Suprapubic skin (tissue), 4 donors: ENCODE data around the gene TRRAP. TPM values are rescaled to one million over a fixed set of nuclear protein-coding genes. Genes with fewer than 3 reads are reported as not detected.
A peak's percentile ranks its signal among the peaks of the same experiment; 100 is the strongest.

Experiments
- DNase-seq, 2 donors: peaks; one replicate each; pipeline ENCODE4 v3.0.0-alpha.2; 2019; ENCODE audit warnings: low spot score in 2 of 2
- H3K27ac ChIP-seq: fragments of 200-600 bp; sonication (generic); one replicate; pipeline ENCODE4 v1.5.1; 2019
- H3K27me3 ChIP-seq: fragments of 200-600 bp; sonication (generic); one replicate; pipeline ENCODE4 v1.5.1; 2019
- H3K36me3 ChIP-seq: fragments of 200-600 bp; sonication (generic); one replicate; pipeline ENCODE4 v1.5.1; 2019
- H3K4me1 ChIP-seq: fragments of 200-600 bp; sonication (generic); one replicate; pipeline ENCODE4 v1.5.1; 2019
- H3K4me3 ChIP-seq: fragments of 200-600 bp; sonication (generic); one replicate; pipeline ENCODE4 v1.5.1; 2019; ENCODE audit warnings: mild to moderate bottlenecking
- H3K9me3 ChIP-seq: fragments of 200-600 bp; sonication (generic); one replicate; pipeline ENCODE4 v1.5.1; 2019
- CTCF ChIP-seq, 2 donors: fragments of 200-600 bp in 1 of 2; fragments of 450-650 bp in 1 of 2; sonication (generic) in 1 of 2; IDR thresholded peaks; one replicate each; pipeline ENCODE4 v1.5.1; 2016 to 2019; ENCODE audit warnings: antibody characterized with exemption in 2 of 2, mild to moderate bottlenecking in 1 of 2, moderate library complexity in 1 of 2
- EP300 ChIP-seq: sonication (generic); formaldehyde crosslinking; IDR thresholded peaks from one replicate; pipeline ENCODE4 v1.6.1; 2017; ENCODE audit warnings: antibody characterized with exemption
- POLR2A ChIP-seq, 2 donors: fragments of 450-650 bp; IDR thresholded peaks; one replicate each; pipeline ENCODE4 v1.6.1; 2017; ENCODE audit warnings: antibody characterized with exemption in 2 of 2, mild to moderate bottlenecking in 2 of 2, moderate library complexity in 2 of 2
- POLR2AphosphoS5 ChIP-seq, 3 donors: sonication (generic); formaldehyde crosslinking; IDR thresholded peaks; one replicate each; pipeline ENCODE4 v1.6.1; 2017; ENCODE audit warnings: antibody characterized with exemption in 3 of 3
- WGBS: methylation state at CpG from one replicate; pipeline ENCODE4 v1.1.5; 2018; 5-methylcytosine and 5-hydroxymethylcytosine counted together
- total RNA-seq, 4 donors: library from RNA; depleted of rRNA; stranded (reverse); fragments of >200 nt; gene quantifications; one replicate each; pipeline ENCODE4 v1.1.0, GENCODE V29; 2016

Gene TRRAP
- total RNA-seq, 4 donors from 2014 or later = 46.2 to 97.1 (median 65.7) TPM

GRCh38 chr7:98974205-98974604 lies 95.9 kb downstream of the TRRAP start:
- H3K27ac ChIP-seq = no peak overlapping the region
- DNase-seq = no peak
- no peaks in the 10 kb centered on the region for H3K27me3 ChIP-seq
- peaks cover 100% of the 10 kb centered on the region for H3K36me3 ChIP-seq
- H3K4me3 ChIP-seq = no peak overlapping the region
- TF ChIP-seq POLR2AphosphoS5 (IDR thresholded peaks at IDR 0.05) (no peak), CTCF (IDR thresholded peaks at IDR 0.05) (no peak), POLR2A (IDR thresholded peaks at IDR 0.05) (no peak), EP300 (no peak)
- no peaks in the 10 kb centered on the region for H3K4me1 ChIP-seq
- H3K9me3 ChIP-seq = no peaks in the 10 kb centered on the region
- WGBS = 96% methylated on average over 4 of the region's 4 CpGs

GRCh38 chr7:98974906-98975816 lies 96.8 kb downstream of the TRRAP start:
- Histone ChIP-seq H3K36me3 (peaks cover 100% of the 10 kb centered on the region), H3K27ac (no peak overlapping the region), H3K4me1 (no peaks in the 10 kb centered on the region), H3K4me3 (no peak overlapping the region), H3K9me3 (no peaks in the 10 kb centered on the region), H3K27me3 (no peaks in the 10 kb centered on the region)
- TF ChIP-seq CTCF (IDR thresholded peaks at IDR 0.05) = no peak
- no peak for TF ChIP-seq POLR2AphosphoS5 (IDR thresholded peaks at IDR 0.05)
- DNase-seq = peak in 1 of 2 donors; percentile 42
- 82% methylated on average over 17 of the region's 17 CpGs for WGBS

- peak in 1 of 2 donors; percentile 56 for DNase-seq
- H3K9me3 ChIP-seq = no peaks in the 10 kb centered on the region
- no peaks in the 10 kb centered on the region for H3K4me1 ChIP-seq
- H3K4me3 ChIP-seq = no peak overlapping the region
- no peaks in the 10 kb centered on the region for H3K27me3 ChIP-seq
- TF ChIP-seq POLR2A (IDR thresholded peaks at IDR 0.05) = no peak
- TF ChIP-seq POLR2AphosphoS5 (IDR thresholded peaks at IDR 0.05) = no peak
- no peak for TF ChIP-seq CTCF (IDR thresholded peaks at IDR 0.05)
- no peak for TF ChIP-seq EP300
- H3K27ac ChIP-seq = no peak overlapping the region
- peaks cover 100% of the 10 kb centered on the region for H3K36me3 ChIP-seq
- WGBS = 95% methylated on average over 30 of the region's 30 CpGs
Measured at GRCh38 chr7:98976396-98977185, 98.3 kb downstream of the TRRAP start.

GRCh38 chr7:98978672-98979071 lies 100.3 kb downstream of the TRRAP start:
- WGBS = 83% methylated on average over 9 of the region's 9 CpGs
- DNase-seq = peak in 1 of 2 donors; percentile 58
- H3K27me3 ChIP-seq = no peaks in the 10 kb centered on the region
- TF ChIP-seq POLR2A (IDR thresholded peaks at IDR 0.05) = no peak
- TF ChIP-seq CTCF (IDR thresholded peaks at IDR 0.05) = no peak
- no peak for TF ChIP-seq EP300
- TF ChIP-seq POLR2AphosphoS5 (IDR thresholded peaks at IDR 0.05) = no peak
- H3K9me3 ChIP-seq = no peaks in the 10 kb centered on the region
- H3K4me1 ChIP-seq = no peaks in the 10 kb centered on the region
- peaks cover 100% of the 10 kb centered on the region for H3K36me3 ChIP-seq
- no peak overlapping the region for H3K27ac ChIP-seq
- H3K4me3 ChIP-seq = no peak overlapping the region

- Histone ChIP-seq H3K9me3 (no peaks in the 10 kb centered on the region), H3K4me3 (no peak overlapping the region), H3K36me3 (peaks cover 95% of the 10 kb centered on the region), H3K27me3 (no peaks in the 10 kb centered on the region), H3K4me1 (no peaks in the 10 kb centered on the region), H3K27ac (no peak overlapping the region)
- 95% methylated on average over 14 of the region's 23 CpGs for WGBS
- TF ChIP-seq EP300 (no peak), POLR2AphosphoS5 (IDR thresholded peaks at IDR 0.05) (no peak), CTCF (IDR thresholded peaks at IDR 0.05) (no peak), POLR2A (IDR thresholded peaks at IDR 0.05) (no peak)
- peak in 1 of 2 donors; percentile 45 for DNase-seq
Measured at GRCh38 chr7:98981701-98982100, 103.4 kb downstream of the TRRAP start.
